Muscle of leg (tissue), 11 donors: ENCODE results near the gene CCHCR1. TPM values are rescaled to one million over a fixed set of nuclear protein-coding genes. Genes with fewer than 3 reads are reported as not detected.

Source experiments
- DNase-seq: peaks from one replicate; pipeline ENCODE4 v3.0.0; 2013
- H3K27ac ChIP-seq: one replicate; pipeline ENCODE4 v1.5.1; 2013; ENCODE audit warnings: mild to moderate bottlenecking, low read length, control low read depth
- H3K27me3 ChIP-seq: one replicate; pipeline ENCODE4 v1.6.1; 2013; ENCODE audit warnings: low read length; ENCODE audit not compliant: control insufficient read depth, insufficient read depth
- H3K36me3 ChIP-seq: one replicate; pipeline ENCODE4 v1.6.1; 2013; ENCODE audit warnings: low read length; ENCODE audit not compliant: control insufficient read depth, insufficient read depth
- H3K4me1 ChIP-seq: one replicate; pipeline ENCODE4 v1.6.1; 2013; ENCODE audit warnings: low read length; ENCODE audit not compliant: control insufficient read depth, insufficient read depth
- H3K4me3 ChIP-seq: one replicate; pipeline ENCODE4 v1.5.1; 2013; ENCODE audit warnings: low read length, control low read depth
- H3K9me3 ChIP-seq: replicated peaks from 2 replicates; pipeline ENCODE4 v1.6.1; 2013; ENCODE audit warnings: low read depth, low read length; ENCODE audit not compliant: control insufficient read depth
- WGBS: methylation state at CpG from one replicate; pipeline ENCODE4 v1.1.5; 2013; ENCODE audit warnings: missing lambda C conversion rate; ENCODE audit not compliant: insufficient coverage; 5-methylcytosine and 5-hydroxymethylcytosine counted together
- polyA plus RNA-seq, 8 donors: library from polyadenylated mRNA; unstranded; fragments of 120-200 nt; gene quantifications; one replicate each; pipeline versions ENCODE4 v1.2.1 to v1.2.3, GENCODE V29; 2013; ENCODE audit warnings: inconsistent platforms in 1 of 8, low replicate concordance in 1 of 8; ENCODE audit not compliant: insufficient read length in 8 of 8, insufficient read depth in 1 of 8
- total RNA-seq: library from RNA; stranded (reverse); fragments of 120-200 nt; gene quantifications from one replicate; pipeline ENCODE4 v1.2.4, GENCODE V29; 2013

The CCHCR1 gene
- total and polyA plus RNA-seq, 9 donors, result 15.1 to 21.2 (median 17.0) TPM

DNA sequence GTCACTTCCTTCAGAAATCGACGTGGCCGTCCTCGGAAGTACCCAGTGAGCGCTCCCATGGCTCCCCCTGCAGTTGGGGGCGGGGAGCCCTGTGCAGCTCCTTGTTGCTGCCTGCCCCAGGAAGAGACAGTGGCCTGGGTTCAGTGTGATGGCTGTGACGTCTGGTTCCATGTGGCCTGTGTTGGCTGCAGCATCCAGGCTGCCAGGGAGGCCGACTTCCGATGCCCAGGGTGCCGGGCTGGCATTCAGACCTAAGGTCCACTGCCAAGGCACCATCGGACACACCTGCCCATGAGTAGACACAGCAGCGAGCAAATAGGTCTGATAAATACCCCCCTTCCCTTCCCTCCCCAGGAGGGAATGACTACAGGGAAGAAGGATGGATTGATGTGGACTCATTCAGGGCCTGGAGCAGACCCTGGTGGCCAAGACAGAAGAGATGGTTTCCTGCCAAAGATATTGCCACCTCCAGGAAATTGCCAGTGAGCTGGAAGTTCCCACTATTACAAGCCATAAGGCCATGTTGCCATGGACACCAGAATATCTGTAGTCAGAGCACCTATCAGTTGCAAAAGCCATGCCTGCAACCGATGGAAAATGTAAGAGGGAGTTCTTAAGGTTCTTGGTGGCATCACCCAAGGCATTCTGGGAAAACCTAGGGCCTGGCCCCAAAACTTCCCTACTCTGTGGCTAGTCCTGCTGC lies 5.0 kb upstream of the CCHCR1 start:
- 83% methylated on average over 11 of the region's 13 CpGs for WGBS
- no peak for DNase-seq
- Histone ChIP-seq H3K36me3 (peaks cover 21% of the 10 kb centered on the region), H3K27me3 (no peaks in the 10 kb centered on the region), H3K9me3 (no peaks in the 10 kb centered on the region), H3K4me1 (peaks cover 12% of the 10 kb centered on the region), H3K4me3 (no peak overlapping the region), H3K27ac (no peak overlapping the region)

DNA sequence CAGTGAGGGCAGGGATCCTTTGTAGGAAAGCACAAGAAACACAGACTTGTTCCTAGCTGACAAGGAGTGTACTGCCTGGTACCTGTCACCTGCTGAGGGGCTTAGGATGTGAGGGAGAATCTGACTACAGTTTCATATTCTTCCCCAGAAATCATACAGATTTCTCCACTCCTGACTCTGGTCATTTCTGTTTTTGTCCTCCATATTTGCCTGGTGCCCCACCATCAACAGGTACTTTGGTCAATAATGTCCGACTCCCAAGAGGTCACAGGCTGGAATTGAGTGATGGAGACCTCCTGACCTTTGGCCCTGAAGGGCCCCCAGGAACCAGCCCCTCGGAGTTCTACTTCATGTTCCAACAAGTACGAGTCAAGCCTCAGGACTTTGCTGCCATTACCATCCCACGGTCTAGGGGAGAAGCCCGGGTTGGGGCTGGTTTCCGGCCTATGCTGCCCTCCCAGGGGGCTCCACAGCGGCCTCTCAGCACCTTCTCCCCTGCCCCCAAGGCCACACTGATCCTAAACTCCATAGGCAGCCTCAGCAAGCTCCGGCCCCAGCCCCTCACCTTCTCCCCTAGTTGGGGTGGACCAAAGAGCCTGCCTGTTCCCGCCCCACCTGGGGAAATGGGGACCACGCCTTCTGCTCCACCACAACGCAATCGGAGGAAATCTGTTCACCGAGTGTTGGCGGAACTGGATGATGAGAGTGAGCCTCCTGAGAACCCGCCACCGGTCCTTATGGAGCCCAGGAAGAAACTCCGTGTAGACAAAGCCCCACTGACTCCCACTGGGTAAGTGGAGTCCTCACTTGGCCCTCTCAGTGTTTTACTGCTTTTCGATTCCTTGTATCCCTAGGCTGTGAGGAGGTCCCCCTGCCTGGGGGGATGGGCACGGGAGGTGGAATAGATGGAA lies 3.9 kb upstream of the CCHCR1 start:
- 82% methylated on average over 15 of the region's 19 CpGs for WGBS
- Histone ChIP-seq H3K9me3 (no peaks in the 10 kb centered on the region), H3K27me3 (no peaks in the 10 kb centered on the region)

GRCh38 chr6:31158863-31159855 lies 1.6 kb upstream of the CCHCR1 start:
- H3K27ac ChIP-seq, result peak overlapping the region; percentile 91
- WGBS, result 8% methylated on average over 25 of the region's 35 CpGs

More for the DNA sequence above, 3.9 kb upstream of the CCHCR1 start:
- no peak for DNase-seq
- H3K4me3 ChIP-seq, result no peak overlapping the region
- H3K4me1 ChIP-seq, result peaks cover 17% of the 10 kb centered on the region
- H3K36me3 ChIP-seq, result peaks cover 21% of the 10 kb centered on the region
- H3K27ac ChIP-seq, result no peak overlapping the region

DNA sequence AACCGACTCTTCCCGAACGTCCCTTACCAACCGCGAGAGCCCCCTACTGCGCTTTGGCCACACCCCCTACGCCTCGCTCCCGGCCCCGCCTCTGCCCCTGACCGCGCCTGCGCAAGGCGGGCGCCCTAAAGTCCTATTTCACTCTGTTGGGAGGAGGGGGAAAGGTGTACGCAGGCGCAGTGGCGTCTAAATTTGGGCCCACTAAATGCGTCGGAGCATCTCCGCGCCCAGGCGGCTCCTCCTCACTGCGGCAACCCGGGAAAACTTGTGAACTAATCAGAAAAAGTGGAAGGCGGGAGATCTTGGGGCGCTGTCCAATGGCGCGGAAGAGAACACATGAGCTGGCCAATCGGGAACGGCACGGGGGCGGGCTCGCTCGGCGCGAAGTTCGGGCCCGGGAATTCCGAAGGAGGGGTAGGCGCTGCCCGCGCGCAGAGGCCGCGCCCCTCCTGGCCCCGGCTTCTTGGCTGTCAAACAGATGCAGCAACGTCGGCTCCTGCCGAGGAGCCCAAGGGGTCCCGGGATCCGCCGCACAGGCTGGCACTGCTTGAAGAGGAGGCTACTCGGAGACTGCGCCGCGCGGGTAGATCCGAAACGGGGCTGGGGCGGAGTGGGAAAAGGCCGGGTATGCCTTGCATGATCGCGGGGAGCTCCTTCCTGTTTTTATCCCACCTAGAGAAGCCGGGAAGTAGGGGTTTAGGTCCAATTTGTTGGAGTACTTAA lies 699 bp upstream of the CCHCR1 start, which contains the start of gene TCF19:
Gene TCF19, plus strand, starts transcription at position 450 of the 723 bp plus-strand sequence. CDS start 881 bp downstream, outside the sequence.
- H3K27me3 ChIP-seq, result no peaks in the 10 kb centered on the region
- peak within 1 kb of the TSS; percentile 91 for H3K27ac ChIP-seq
- no peaks in the 10 kb centered on the region for H3K9me3 ChIP-seq
- peak within 1 kb of the TSS; percentile 84 for H3K4me3 ChIP-seq
- H3K36me3 ChIP-seq, result peaks cover 33% of the 10 kb centered on the region
- under 1% methylated on average over 51 of the region's 65 CpGs for WGBS
- DNase-seq, result peak; percentile 100
- H3K4me1 ChIP-seq, result peaks cover 17% of the 10 kb centered on the region

More at GRCh38 chr6:31158863-31159855, 1.6 kb upstream of the CCHCR1 start:
- H3K9me3 ChIP-seq, result no peaks in the 10 kb centered on the region
- DNase-seq, result no peak
- H3K4me1 ChIP-seq, result peaks cover 17% of the 10 kb centered on the region
- peaks cover 37% of the 10 kb centered on the region for H3K36me3 ChIP-seq
- H3K27me3 ChIP-seq, result no peaks in the 10 kb centered on the region
- H3K4me3 ChIP-seq, result peak overlapping the region; percentile 84

- H3K4me3 ChIP-seq, result no peak overlapping the region
- peaks cover 17% of the 10 kb centered on the region for H3K4me1 ChIP-seq
- no peak overlapping the region for H3K27ac ChIP-seq
- WGBS, result 96% methylated on average over 4 of the region's 7 CpGs
- no peaks in the 10 kb centered on the region for H3K27me3 ChIP-seq
- no peak for DNase-seq
- no peaks in the 10 kb centered on the region for H3K9me3 ChIP-seq
- H3K36me3 ChIP-seq, result peaks cover 20% of the 10 kb centered on the region
These were observed 961 bp downstream of the CCHCR1 start for GRCh38 chr6:31156641-31157040.

DNA sequence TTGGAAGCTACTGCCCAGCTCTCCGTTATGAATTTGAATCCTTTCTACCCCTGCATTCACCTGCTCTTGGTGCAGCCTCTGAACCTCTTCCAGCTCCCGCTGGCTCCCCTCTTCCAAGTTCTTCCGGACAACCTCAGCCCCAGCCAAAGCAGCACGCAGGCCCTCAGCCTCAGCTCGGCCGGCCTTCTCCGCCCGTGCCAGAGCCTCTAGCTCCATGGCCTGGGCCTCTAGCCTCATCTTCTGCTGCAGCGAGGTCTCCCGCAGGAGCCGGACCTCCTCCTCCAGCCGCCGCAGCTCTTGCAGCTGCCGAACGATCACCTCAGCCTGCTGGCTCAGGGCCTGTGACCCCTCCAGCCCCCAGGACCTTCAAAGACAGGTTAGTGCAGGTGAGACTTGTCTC lies 3.2 kb downstream of the CCHCR1 start:
- H3K4me1 ChIP-seq, result peaks cover 11% of the 10 kb centered on the region
- no peak overlapping the region for H3K4me3 ChIP-seq
- no peaks in the 10 kb centered on the region for H3K9me3 ChIP-seq
- WGBS, result 79% methylated on average over 10 of the region's 15 CpGs
- H3K27me3 ChIP-seq, result no peaks in the 10 kb centered on the region
- DNase-seq, result no peak
- H3K27ac ChIP-seq, result no peak overlapping the region
- peaks cover 40% of the 10 kb centered on the region for H3K36me3 ChIP-seq

- DNase-seq, result no peak
- H3K27me3 ChIP-seq, result no peaks in the 10 kb centered on the region
- WGBS, result 77% methylated on average over 7 of the region's 7 CpGs
- H3K9me3 ChIP-seq, result no peaks in the 10 kb centered on the region
- peaks cover 44% of the 10 kb centered on the region for H3K36me3 ChIP-seq
- H3K4me1 ChIP-seq, result peaks cover 4% of the 10 kb centered on the region
- no peak overlapping the region for H3K27ac ChIP-seq
- no peak overlapping the region for H3K4me3 ChIP-seq
These were observed 4.8 kb downstream of the CCHCR1 start for GRCh38 chr6:31152781-31153180.

DNA sequence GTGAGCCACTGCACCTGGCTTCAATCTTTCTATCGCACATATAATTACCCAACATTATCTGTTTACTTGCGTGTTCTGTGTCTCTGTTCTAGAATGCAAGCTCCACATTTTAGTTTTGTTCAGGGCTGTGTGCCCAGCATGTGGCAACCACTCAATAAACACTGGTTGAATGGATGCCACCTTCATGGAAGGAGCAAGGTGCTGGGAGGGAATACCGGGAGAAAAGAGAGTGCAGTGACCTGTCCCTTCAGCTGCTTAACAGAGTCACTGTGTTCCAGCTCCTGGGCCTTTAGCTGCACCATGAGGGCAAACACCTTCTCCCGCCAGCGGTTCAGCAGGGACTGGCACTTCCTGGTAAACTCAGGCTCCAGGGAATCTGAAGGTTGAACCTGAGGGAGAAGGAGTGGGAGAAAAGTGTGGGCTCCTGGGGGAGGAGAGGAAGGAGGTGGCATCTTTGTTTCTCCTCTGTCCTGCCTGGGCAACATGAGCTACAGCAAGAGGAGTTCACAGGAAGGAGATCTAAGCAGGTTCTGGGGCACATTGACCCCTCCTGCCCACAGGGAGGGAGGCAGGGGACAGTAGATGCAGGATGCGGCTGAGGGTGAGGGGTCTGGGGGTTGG lies 7.7 kb downstream of the CCHCR1 start:
- no peak for DNase-seq
- no peak overlapping the region for H3K27ac ChIP-seq
- H3K4me3 ChIP-seq, result no peak overlapping the region
- no peaks in the 10 kb centered on the region for H3K27me3 ChIP-seq
- WGBS, result 100% methylated on average over 3 of the region's 6 CpGs
- peaks cover 47% of the 10 kb centered on the region for H3K36me3 ChIP-seq
- no peaks in the 10 kb centered on the region for H3K9me3 ChIP-seq
- no peaks in the 10 kb centered on the region for H3K4me1 ChIP-seq

GRCh38 chr6:31145386-31145785 lies 12.2 kb downstream of the CCHCR1 start:
- Histone ChIP-seq H3K9me3 (no peaks in the 10 kb centered on the region), H3K27ac (no peak overlapping the region), H3K4me1 (peaks cover 12% of the 10 kb centered on the region), H3K36me3 (peaks cover 37% of the 10 kb centered on the region), H3K4me3 (no peak overlapping the region), H3K27me3 (no peaks in the 10 kb centered on the region)
- 95% methylated on average over 9 of the region's 10 CpGs for WGBS
- DNase-seq, result no peak
